Vagina (tissue), 2 donors: ENCODE results near the gene RCAN3. TPM values are rescaled to one million over a fixed set of nuclear protein-coding genes. Genes with fewer than 3 reads are reported as not detected.
"Not testable (repeated sequence)": the region's sequence is repeated elsewhere in the genome, so short reads cannot be mapped to it uniquely, and the experiment has no call there.

Experiments
- DNase-seq, 2 donors: peaks; one replicate each; pipeline ENCODE4 v3.0.0-alpha.2; 2017; ENCODE audit errors: extremely low spot score in 2 of 2
- H3K27ac ChIP-seq: fragments of 200-600 bp; sonication (generic); one replicate; pipeline ENCODE4 v1.5.1; 2019
- H3K27me3 ChIP-seq: fragments of 200-600 bp; sonication (generic); one replicate; pipeline ENCODE4 v1.5.1; 2019
- H3K36me3 ChIP-seq, 2 donors: fragments of 200-600 bp; sonication (generic); one replicate each; pipeline ENCODE4 v1.5.1; 2017 to 2019
- H3K4me1 ChIP-seq: fragments of 200-600 bp; sonication (generic); one replicate; pipeline ENCODE4 v1.5.1; 2019
- H3K4me3 ChIP-seq, 2 donors: fragments of 200-600 bp; sonication (generic); 1 replicate in 1 of 2; 2 replicates in 1 of 2; pipeline ENCODE4 v1.5.1; 2016 to 2019
- H3K9me3 ChIP-seq: fragments of 200-600 bp; sonication (generic); one replicate; pipeline ENCODE4 v1.5.1; 2019
- POLR2A ChIP-seq, 2 donors: fragments of 450-650 bp; IDR thresholded peaks; one replicate each; pipeline ENCODE4 v1.6.1; 2017; ENCODE audit warnings: antibody characterized with exemption in 2 of 2, mild to moderate bottlenecking in 2 of 2, moderate library complexity in 2 of 2
- POLR2AphosphoS5 ChIP-seq, 2 donors: sonication (generic); formaldehyde crosslinking; IDR thresholded peaks; one replicate each; pipeline ENCODE4 v1.9.0; 2017; ENCODE audit warnings: antibody characterized with exemption in 2 of 2, mild to moderate bottlenecking in 2 of 2, low read depth in 1 of 2; ENCODE audit not compliant: insufficient read depth in 1 of 2
- intact Hi-C: fragments of 100-400 bp; cut with DNase I; formaldehyde crosslinking; loops from one replicate; pipeline ENCODE4 v1.15.1; 2023
- total RNA-seq: library from RNA; depleted of rRNA; stranded (reverse); fragments of >200 nt; gene quantifications from one replicate; pipeline ENCODE4 v1.2.3, GENCODE V29; 2016
- TF ChIP-seq, protein P1 (sequence below), 3 experiments: fragments of 450-650 bp in 2 of 3; fragments of 200-600 bp in 1 of 3; sonication (generic) in 1 of 3; IDR thresholded peaks; one replicate each; pipeline ENCODE4 v1.5.1; 2017 to 2019; ENCODE audit warnings: antibody characterized with exemption in 3 of 3, mild to moderate bottlenecking in 2 of 3, moderate library complexity in 2 of 3

RCAN3 gene
- total RNA-seq, 1 donor from 2014 or later, result 11.3 TPM

DNA sequence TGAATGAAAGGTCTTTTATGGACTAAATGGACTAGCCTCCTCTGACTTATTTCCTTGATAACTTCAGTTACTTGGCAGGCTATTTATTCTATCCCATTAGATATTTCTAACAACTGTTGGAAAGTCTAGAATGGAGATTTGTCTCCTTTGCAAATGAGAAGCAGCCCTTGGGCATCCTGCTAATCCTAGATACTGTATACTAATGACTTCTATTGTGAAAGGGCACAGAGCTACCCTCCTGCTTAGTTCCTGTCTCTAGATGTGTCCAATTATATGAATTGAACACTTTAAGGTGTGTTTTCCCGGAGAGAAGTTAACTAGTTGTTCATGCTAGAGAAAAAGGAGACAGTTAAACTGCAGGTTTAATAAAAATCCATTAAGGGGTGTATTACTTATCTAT, 43.0 kb downstream of the RCAN3 start:
- Histone ChIP-seq H3K4me3 (no peak overlapping the region), H3K4me1 (no peaks in the 10 kb centered on the region), H3K36me3 (no peaks in the 10 kb centered on the region), H3K27ac (no peak overlapping the region), H3K27me3 (no peaks in the 10 kb centered on the region), H3K9me3 (no peaks in the 10 kb centered on the region)
- TF ChIP-seq, protein P1, sequence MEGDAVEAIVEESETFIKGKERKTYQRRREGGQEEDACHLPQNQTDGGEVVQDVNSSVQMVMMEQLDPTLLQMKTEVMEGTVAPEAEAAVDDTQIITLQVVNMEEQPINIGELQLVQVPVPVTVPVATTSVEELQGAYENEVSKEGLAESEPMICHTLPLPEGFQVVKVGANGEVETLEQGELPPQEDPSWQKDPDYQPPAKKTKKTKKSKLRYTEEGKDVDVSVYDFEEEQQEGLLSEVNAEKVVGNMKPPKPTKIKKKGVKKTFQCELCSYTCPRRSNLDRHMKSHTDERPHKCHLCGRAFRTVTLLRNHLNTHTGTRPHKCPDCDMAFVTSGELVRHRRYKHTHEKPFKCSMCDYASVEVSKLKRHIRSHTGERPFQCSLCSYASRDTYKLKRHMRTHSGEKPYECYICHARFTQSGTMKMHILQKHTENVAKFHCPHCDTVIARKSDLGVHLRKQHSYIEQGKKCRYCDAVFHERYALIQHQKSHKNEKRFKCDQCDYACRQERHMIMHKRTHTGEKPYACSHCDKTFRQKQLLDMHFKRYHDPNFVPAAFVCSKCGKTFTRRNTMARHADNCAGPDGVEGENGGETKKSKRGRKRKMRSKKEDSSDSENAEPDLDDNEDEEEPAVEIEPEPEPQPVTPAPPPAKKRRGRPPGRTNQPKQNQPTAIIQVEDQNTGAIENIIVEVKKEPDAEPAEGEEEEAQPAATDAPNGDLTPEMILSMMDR (IDR thresholded peaks at IDR 0.05), result no peak
- TF ChIP-seq POLR2A (IDR thresholded peaks at IDR 0.05), result no peak
- no peak for TF ChIP-seq POLR2AphosphoS5 (IDR thresholded peaks at IDR 0.05; ENCODE audit: insufficient read depth in 1 of 2, low read depth in 1 of 2)
- DNase-seq, result no peak
- intact Hi-C loops, result no loop called here

DNA sequence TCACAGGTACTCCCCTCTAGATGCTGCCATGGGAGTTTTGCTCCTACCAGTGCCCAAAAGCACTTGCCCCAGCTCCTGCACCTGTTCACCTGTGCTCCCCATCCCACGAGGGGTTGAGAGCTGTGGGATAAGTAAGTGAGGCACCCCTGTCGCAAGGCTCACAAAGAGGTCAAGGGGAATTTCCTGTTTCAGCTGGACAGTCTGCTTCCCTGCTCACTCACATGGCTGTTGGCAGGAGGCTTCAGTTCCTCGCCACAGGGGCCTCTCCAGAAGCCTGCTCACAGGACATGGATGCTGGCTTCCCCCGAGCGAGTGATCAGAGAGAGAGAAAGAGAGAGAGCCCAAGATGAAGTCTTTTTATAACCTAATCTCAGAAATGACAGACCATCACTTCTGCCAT, 44.6 kb downstream of the RCAN3 start:
- no peak for DNase-seq
- no peaks in the 10 kb centered on the region for H3K9me3 ChIP-seq
- no peaks in the 10 kb centered on the region for H3K4me1 ChIP-seq
- intact Hi-C loops, result no loop called here
- H3K27me3 ChIP-seq, result no peaks in the 10 kb centered on the region
- H3K27ac ChIP-seq, result no peak overlapping the region
- TF ChIP-seq POLR2A (IDR thresholded peaks at IDR 0.05) (no peak), POLR2AphosphoS5 (IDR thresholded peaks at IDR 0.05; ENCODE audit: insufficient read depth in 1 of 2, low read depth in 1 of 2) (no peak)
- TF ChIP-seq, protein P1 (IDR thresholded peaks at IDR 0.05), result no peak
- no peak overlapping the region for H3K4me3 ChIP-seq
- no peaks in the 10 kb centered on the region for H3K36me3 ChIP-seq

DNA sequence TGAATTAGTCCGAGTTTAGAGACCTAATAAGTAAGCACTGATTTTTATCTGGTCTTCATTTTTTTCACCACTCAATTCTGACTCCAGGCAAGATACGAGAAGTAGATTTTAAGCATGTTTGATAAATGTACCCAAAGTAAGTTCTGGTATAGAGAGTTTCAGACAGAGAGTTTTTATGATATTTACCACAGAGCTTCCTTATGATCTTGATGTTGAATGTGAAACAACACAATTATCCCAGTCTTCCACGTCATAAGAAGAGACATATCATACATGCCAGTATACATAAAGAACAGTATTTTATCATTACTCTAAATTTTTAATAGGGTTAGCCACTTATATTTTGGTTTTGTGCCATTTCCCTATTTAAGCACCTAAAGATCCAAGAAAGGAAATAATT, 45.4 kb downstream of the RCAN3 start:
- intact Hi-C loops, result no loop called here
- H3K9me3 ChIP-seq, result no peaks in the 10 kb centered on the region
- no peak overlapping the region for H3K4me3 ChIP-seq
- no peak for TF ChIP-seq POLR2A (IDR thresholded peaks at IDR 0.05)
- TF ChIP-seq, protein P1 (IDR thresholded peaks at IDR 0.05), result no peak
- TF ChIP-seq POLR2AphosphoS5 (IDR thresholded peaks at IDR 0.05; ENCODE audit: insufficient read depth in 1 of 2, low read depth in 1 of 2), result no peak
- no peaks in the 10 kb centered on the region for H3K27me3 ChIP-seq
- no peaks in the 10 kb centered on the region for H3K4me1 ChIP-seq
- H3K27ac ChIP-seq, result no peak overlapping the region
- no peak for DNase-seq
- no peaks in the 10 kb centered on the region for H3K36me3 ChIP-seq

DNA sequence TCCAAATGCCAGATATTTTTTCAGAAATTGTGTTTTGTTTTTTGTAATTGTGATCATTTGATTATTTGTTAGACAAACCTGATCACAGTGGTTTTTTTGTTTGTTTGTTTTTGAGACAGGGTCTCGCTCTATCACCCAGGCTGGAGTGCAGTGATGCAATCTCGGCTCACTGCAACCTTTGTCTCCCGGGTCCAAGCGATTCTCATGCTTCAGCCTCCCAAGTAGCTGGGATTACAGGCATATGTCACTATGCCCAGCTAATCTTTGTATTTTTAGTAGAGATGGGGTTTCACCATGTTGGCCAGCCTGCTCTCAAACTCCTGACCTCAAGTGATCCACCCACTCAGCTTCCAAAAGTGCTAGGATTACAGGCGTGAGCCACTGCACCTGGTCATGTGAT, 46.6 kb downstream of the RCAN3 start:
- not testable (repeated sequence) for H3K27me3 ChIP-seq

DNA sequence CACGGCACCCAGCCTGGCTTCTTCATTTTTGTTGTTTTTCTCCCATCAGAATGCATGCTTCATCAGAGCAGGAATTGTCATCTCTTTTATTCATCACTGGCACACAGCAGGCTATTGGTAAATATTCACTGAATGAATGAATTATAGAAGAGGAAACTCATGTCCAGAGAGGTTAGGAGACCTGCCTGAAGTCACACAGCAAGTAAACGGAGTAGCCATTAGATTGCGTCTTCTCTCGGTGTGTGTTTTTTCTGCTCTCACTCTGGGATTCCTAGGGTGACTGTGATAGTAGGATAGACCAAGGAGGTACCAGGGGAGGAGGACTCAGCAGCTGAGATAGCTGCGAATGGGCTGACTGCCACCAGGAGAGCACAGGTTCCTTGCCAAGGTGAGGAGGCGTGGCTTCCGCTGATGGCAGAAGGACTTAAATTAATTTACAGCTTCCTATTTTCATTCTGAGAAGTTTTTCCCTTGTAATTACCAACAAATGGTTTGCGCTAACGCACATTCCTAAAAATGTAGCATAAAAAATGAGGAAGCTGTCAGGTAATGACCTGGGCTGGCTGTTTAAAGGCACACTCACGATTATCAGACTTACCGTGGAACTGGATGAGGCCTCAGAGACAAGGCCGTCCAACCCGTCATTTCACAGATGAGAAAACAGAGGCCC, 48.8 kb downstream of the RCAN3 start:
- no peak for TF ChIP-seq POLR2AphosphoS5 (IDR thresholded peaks at IDR 0.05; ENCODE audit: insufficient read depth in 1 of 2, low read depth in 1 of 2)
- TF ChIP-seq, protein P1 (IDR thresholded peaks at IDR 0.05), result no peak
- TF ChIP-seq POLR2A (IDR thresholded peaks at IDR 0.05), result no peak
- Histone ChIP-seq H3K4me1 (peaks cover 9% of the 10 kb centered on the region), H3K36me3 (no peaks in the 10 kb centered on the region), H3K9me3 (no peaks in the 10 kb centered on the region), H3K27ac (no peak overlapping the region), H3K27me3 (no peaks in the 10 kb centered on the region), H3K4me3 (no peak overlapping the region)
- intact Hi-C loops, result no loop called here
- no peak for DNase-seq

More for the DNA sequence above, 46.6 kb downstream of the RCAN3 start:
- H3K27ac ChIP-seq, intact Hi-C loops, H3K36me3 ChIP-seq, H3K4me1 ChIP-seq, H3K4me3 ChIP-seq, H3K9me3 ChIP-seq, DNase-seq: not testable (repeated sequence)
